Medulla oblongata (tissue), 1 donor: Measurements from ENCODE around the gene MRPS23.

Experiments
- DNase-seq: peaks from one replicate; pipeline ENCODE4 v3.0.0-alpha.2; 2015; ENCODE audit errors: extremely low spot score

MRPS23 gene

GRCh38 chr17:57801044-57801711, 48.7 kb downstream of the MRPS23 start:
- no peak for DNase-seq

GRCh38 chr17:57794841-57795240, 55.0 kb downstream of the MRPS23 start:
- no peak for DNase-seq

DNA sequence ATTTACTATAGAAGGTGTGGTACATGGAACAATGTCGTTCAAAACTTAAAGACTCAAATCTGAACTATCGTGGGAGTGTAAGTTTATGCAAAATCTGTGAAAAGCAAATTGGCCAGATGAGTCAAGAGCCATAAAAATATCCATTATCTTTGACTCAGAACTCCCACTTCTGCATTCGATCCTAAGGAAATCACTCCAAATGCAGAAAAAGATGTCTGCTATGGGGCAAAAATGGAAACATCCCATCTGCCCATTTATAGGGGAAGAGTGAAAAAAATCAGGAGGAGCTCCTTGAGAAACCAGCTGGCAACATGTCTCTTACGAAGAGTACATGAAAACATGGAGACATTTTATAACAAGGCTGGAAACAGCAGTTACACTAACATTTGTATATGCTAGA, 61.1 kb downstream of the MRPS23 start:
- DNase-seq: no peak

GRCh38 chr17:57785022-57785421, 64.8 kb downstream of the MRPS23 start:
- DNase-seq: no peak
